MM.1S (cell line): ENCODE data around the gene FRMD3.

Experiments
- DNase-seq: peaks from one replicate; pipeline ENCODE4 v3.0.0-alpha.2; 2015
- H2AFZ ChIP-seq: fragments of 300-600 bp; sonication (generic); 2 replicates; pipeline ENCODE4 v1.6.0; 2016; ENCODE audit warnings: antibody characterized with exemption, low read length
- H3F3A ChIP-seq: fragments of 300-600 bp; sonication (generic); 2 replicates; pipeline ENCODE4 v1.6.1; 2016; ENCODE audit warnings: mild to moderate bottlenecking, antibody characterized with exemption, low read length, moderate library complexity, mixed read lengths; ENCODE audit not compliant: insufficient read depth
- H3K27ac ChIP-seq: fragments of 300-600 bp; sonication (generic); 2 replicates; pipeline ENCODE4 v1.5.1; 2016; ENCODE audit warnings: mild to moderate bottlenecking, low read length
- H3K27me3 ChIP-seq: fragments of 300-600 bp; sonication (generic); replicated peaks from 2 replicates; pipeline ENCODE4 v1.6.0; 2016; ENCODE audit warnings: low read length; ENCODE audit not compliant: insufficient read depth
- H3K36me3 ChIP-seq: fragments of 300-600 bp; sonication (generic); replicated peaks from 2 replicates; pipeline ENCODE4 v1.6.1; 2016; ENCODE audit warnings: mild to moderate bottlenecking, low read length, mixed read lengths; ENCODE audit not compliant: insufficient read depth
- H3K4me1 ChIP-seq: fragments of 300-600 bp; sonication (generic); 2 replicates; pipeline ENCODE4 v1.6.1; 2016; ENCODE audit warnings: low read length, mixed read lengths
- H3K4me2 ChIP-seq: fragments of 300-600 bp; sonication (generic); 2 replicates; pipeline ENCODE4 v1.6.0; 2016; ENCODE audit warnings: low read depth, low read length
- H3K4me3 ChIP-seq: fragments of 300-600 bp; sonication (generic); 2 replicates; pipeline ENCODE4 v1.5.1; 2016; ENCODE audit warnings: low read length, mixed read lengths
- H3K79me2 ChIP-seq: fragments of 300-600 bp; sonication (generic); 2 replicates; pipeline ENCODE4 v1.6.1; 2016; ENCODE audit warnings: mixed run types, low read length, mixed read lengths
- H3K9ac ChIP-seq: fragments of 300-600 bp; sonication (generic); 2 replicates; pipeline ENCODE4 v1.6.1; 2016; ENCODE audit warnings: low read length, mixed read lengths
- H3K9me2 ChIP-seq: fragments of 300-600 bp; sonication (generic); replicated peaks from 2 replicates; pipeline ENCODE4 v1.6.1; 2016; ENCODE audit warnings: mild to moderate bottlenecking, low read length, mixed read lengths; ENCODE audit not compliant: insufficient read depth
- H3K9me3 ChIP-seq: fragments of 300-600 bp; sonication (generic); replicated peaks from 2 replicates; pipeline ENCODE4 v1.6.1; 2016; ENCODE audit warnings: mild to moderate bottlenecking, low read length, mixed read lengths; ENCODE audit not compliant: insufficient read depth
- H4K20me1 ChIP-seq: fragments of 300-600 bp; sonication (generic); 2 replicates; pipeline ENCODE4 v1.6.1; 2016; ENCODE audit warnings: mild to moderate bottlenecking, low read length, moderate library complexity, mixed read lengths; ENCODE audit not compliant: insufficient read depth
- CTCF ChIP-seq: fragments of 300-600 bp; sonication (generic); IDR thresholded peaks from 2 replicates; pipeline ENCODE4 v1.5.1; 2016; ENCODE audit warnings: antibody characterized with exemption, low read length, mixed read lengths
- EZH2 ChIP-seq: fragments of 300-600 bp; sonication (generic); optimal IDR thresholded peaks from 2 replicates; pipeline ENCODE3; 2017; ENCODE audit warnings: low read depth, mild to moderate bottlenecking, antibody characterized with exemption, low read length, mixed read lengths
- EZH2phosphoT487 ChIP-seq: fragments of 300-600 bp; sonication (generic); IDR thresholded peaks from 2 replicates; pipeline ENCODE4 v1.6.1; 2018; ENCODE audit warnings: antibody characterized with exemption, low read length

The FRMD3 gene

GRCh38 chr9:83342006-83342405, 196.2 kb downstream of the FRMD3 start:
- Histone ChIP-seq H3K4me2 (no peak overlapping the region), H4K20me1 (no peaks in the 10 kb centered on the region), H3K4me1 (no peaks in the 10 kb centered on the region), H3K79me2 (no peaks in the 10 kb centered on the region), H3K9me3 (no peaks in the 10 kb centered on the region), H2AFZ (no peak overlapping the region), H3K4me3 (no peak overlapping the region), H3F3A (no peaks in the 10 kb centered on the region), H3K36me3 (no peaks in the 10 kb centered on the region), H3K27ac (no peak overlapping the region), H3K27me3 (no peaks in the 10 kb centered on the region), H3K9ac (no peak overlapping the region), H3K9me2 (no peaks in the 10 kb centered on the region)
- no peak for DNase-seq
- TF ChIP-seq CTCF (no peak), EZH2 (no peak), EZH2phosphoT487 (no peak)

GRCh38 chr9:83340451-83340850, 197.8 kb downstream of the FRMD3 start:
- H3K4me2 ChIP-seq: no peak overlapping the region
- no peak overlapping the region for H3K27ac ChIP-seq
- no peak overlapping the region for H3K9ac ChIP-seq
- H3K4me3 ChIP-seq: no peak overlapping the region
- no peaks in the 10 kb centered on the region for H3K4me1 ChIP-seq
- TF ChIP-seq CTCF (no peak), EZH2phosphoT487 (no peak), EZH2 (no peak)
- H3K36me3 ChIP-seq: no peaks in the 10 kb centered on the region
- no peaks in the 10 kb centered on the region for H3K9me3 ChIP-seq
- no peaks in the 10 kb centered on the region for H3K79me2 ChIP-seq
- no peak overlapping the region for H2AFZ ChIP-seq
- no peaks in the 10 kb centered on the region for H3F3A ChIP-seq
- no peak for DNase-seq
- H3K27me3 ChIP-seq: no peaks in the 10 kb centered on the region
- H3K9me2 ChIP-seq: no peaks in the 10 kb centered on the region
- H4K20me1 ChIP-seq: no peaks in the 10 kb centered on the region

- H3K4me2 ChIP-seq: no peak overlapping the region
- H3K9ac ChIP-seq: no peak overlapping the region
- no peaks in the 10 kb centered on the region for H4K20me1 ChIP-seq
- H3K9me3 ChIP-seq: no peaks in the 10 kb centered on the region
- no peaks in the 10 kb centered on the region for H3K79me2 ChIP-seq
- DNase-seq: no peak
- no peaks in the 10 kb centered on the region for H3K27me3 ChIP-seq
- H3K27ac ChIP-seq: no peak overlapping the region
- H3F3A ChIP-seq: no peaks in the 10 kb centered on the region
- H3K4me3 ChIP-seq: no peak overlapping the region
- TF ChIP-seq EZH2phosphoT487: no peak
- no peak for TF ChIP-seq CTCF
- no peak for TF ChIP-seq EZH2
- H3K36me3 ChIP-seq: no peaks in the 10 kb centered on the region
- no peaks in the 10 kb centered on the region for H3K9me2 ChIP-seq
- H2AFZ ChIP-seq: no peak overlapping the region
- H3K4me1 ChIP-seq: no peaks in the 10 kb centered on the region
These were observed 198.8 kb downstream of the FRMD3 start for GRCh38 chr9:83339435-83339834.
